Measurements from ENCODE around the gene GTF2E1.

DNA sequence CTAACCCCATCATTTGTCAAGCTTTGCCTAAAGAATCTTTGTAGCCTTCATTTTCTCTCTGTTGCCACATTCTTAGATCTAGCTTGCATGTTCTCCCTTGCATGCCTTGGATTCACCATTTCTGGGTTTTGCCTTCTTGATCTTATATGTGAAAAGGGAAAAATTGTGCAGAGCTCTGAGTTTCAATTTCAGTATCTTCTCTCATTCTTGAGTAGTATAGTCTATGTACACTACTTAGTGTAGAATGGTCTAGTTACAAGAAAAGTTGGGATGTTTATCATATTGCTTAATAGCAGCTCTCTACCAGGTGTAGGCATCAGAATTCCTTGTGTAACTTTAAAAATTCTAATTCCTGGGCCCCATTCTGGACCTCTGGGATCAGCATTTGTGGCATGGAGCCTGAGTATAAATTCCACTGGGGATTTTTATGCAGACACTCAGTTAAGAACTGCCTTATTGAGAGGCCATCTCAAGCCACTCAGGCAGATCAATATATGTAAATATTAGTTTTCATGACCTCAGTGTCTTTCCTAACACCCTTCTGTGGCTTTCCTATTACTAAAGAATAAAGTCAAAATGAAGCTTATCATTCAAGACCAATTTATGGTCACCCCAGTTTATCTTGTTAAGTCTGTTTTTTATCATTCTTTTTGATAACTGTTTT lies 23.4 kb downstream of the GTF2E1 start:
- TF ChIP-seq CTCF (conservative IDR thresholded peaks at IDR 0.05; ENCODE audit: low read length) = no peak
- no peak for TF ChIP-seq EZH2phosphoT487 (IDR thresholded peaks at IDR 0.05; ENCODE audit: borderline replicate concordance, low read depth, low read length)

Measured in OCI-LY7 (cell line).